T-helper 17 cell (primary cell): ENCODE measurements around the gene TGM1. TPM values are rescaled to one million over a fixed set of nuclear protein-coding genes. Genes with fewer than 3 reads are reported as not detected.
"Not testable (repeated sequence)": the region's sequence is repeated elsewhere in the genome, so short reads cannot be mapped to it uniquely, and the experiment has no call there.

Source experiments
- ATAC-seq: fragments of 150-1000 bp; cut with Tn5 transposase; 2 replicates; pipeline ENCODE4 v1.10.0; 2021; ENCODE audit warnings: mild to moderate bottlenecking, moderate library complexity
- DNase-seq, 3 donors: peaks; one replicate each; pipeline versions ENCODE4 v3.0.0 to v3.0.0-alpha.2; 2020 to 2021
- H3K9me3 ChIP-seq: one replicate; pipeline ENCODE4 v1.7.0; 2013; ENCODE audit warnings: low read length, mild to moderate bottlenecking; ENCODE audit not compliant: control insufficient read depth, poor library complexity, severe bottlenecking
- H3K27ac Mint-ChIP-seq: one replicate; pipeline ENCODE4 v1.8.0; 2022; ENCODE audit warnings: mild to moderate bottlenecking, moderate library complexity, mixed read lengths
- H3K27me3 Mint-ChIP-seq: one replicate; pipeline ENCODE4 v1.8.0; 2022; ENCODE audit warnings: mixed read lengths
- H3K36me3 Mint-ChIP-seq: one replicate; pipeline ENCODE4 v1.8.0; 2022; ENCODE audit warnings: low read depth, mixed read lengths
- H3K4me1 Mint-ChIP-seq: one replicate; pipeline ENCODE4 v1.8.0; 2022; ENCODE audit warnings: mild to moderate bottlenecking, mixed read lengths
- H3K4me3 Mint-ChIP-seq: one replicate; pipeline ENCODE4 v1.8.0; 2022; ENCODE audit warnings: mild to moderate bottlenecking, moderate library complexity, mixed read lengths
- total RNA-seq, 4 donors: library from RNA in 2 of 4; stranded (reverse) in 2 of 4; gene quantifications; one replicate each; pipeline ENCODE4 v1.2.3 and lab custom pipeline; 2022 to 2026

Gene TGM1
- total RNA-seq, 2 donors from 2014 or later: 3.4 to 4.3 TPM

DNA sequence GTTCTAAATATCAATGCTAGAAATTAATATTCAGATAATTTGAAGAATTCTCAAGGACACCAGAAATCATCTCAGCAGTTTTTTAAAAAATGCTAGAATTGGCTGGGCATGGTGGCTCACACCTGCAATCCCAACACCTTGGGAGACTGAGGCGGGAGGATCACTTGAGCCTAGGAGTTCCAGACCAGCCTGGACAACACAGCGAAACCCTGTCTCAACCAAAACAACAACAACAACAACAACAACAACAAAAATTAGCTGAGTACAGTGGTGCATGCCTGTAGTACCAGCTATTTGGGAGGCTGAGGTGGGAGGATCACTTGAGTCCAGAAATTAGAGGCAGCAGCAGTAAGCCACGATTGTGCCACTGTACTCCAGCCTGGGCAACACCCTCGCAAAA, 43.9 kb downstream of the TGM1 start:
- H3K4me3 Mint-ChIP-seq: no peak overlapping the region
- peaks cover 19% of the 10 kb centered on the region for H3K4me1 Mint-ChIP-seq
- DNase-seq (no peak), ATAC-seq (no peak)
- no peaks in the 10 kb centered on the region for H3K9me3 ChIP-seq
- H3K27ac Mint-ChIP-seq: no peak overlapping the region
- H3K36me3 Mint-ChIP-seq: peaks cover 2% of the 10 kb centered on the region
- H3K27me3 Mint-ChIP-seq: no peaks in the 10 kb centered on the region

DNA sequence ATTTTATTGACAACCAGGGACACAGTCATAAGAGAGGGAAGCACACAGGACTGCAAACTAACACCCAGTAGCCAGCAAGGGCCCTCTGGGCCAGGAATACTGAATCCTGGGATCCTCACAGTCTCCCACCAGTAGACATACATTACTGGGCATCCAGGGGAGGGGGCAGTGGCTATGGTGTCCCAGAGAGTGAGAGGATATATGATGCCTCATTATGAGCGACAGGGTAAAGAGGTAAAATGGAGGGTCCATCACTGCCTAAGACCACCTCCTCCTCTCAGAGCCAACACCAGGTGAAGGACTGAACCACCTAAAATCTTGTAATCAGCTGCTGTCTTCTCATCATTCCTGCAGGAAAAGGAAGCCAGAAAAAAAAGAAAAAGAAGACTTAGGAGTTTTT, 46.1 kb downstream of the TGM1 start:
- not testable (repeated sequence) for H3K27me3 Mint-ChIP-seq, H3K27ac Mint-ChIP-seq, DNase-seq, H3K4me3 Mint-ChIP-seq, H3K9me3 ChIP-seq, ATAC-seq, H3K36me3 Mint-ChIP-seq
- peaks cover 30% of the 10 kb centered on the region for H3K4me1 Mint-ChIP-seq

DNA sequence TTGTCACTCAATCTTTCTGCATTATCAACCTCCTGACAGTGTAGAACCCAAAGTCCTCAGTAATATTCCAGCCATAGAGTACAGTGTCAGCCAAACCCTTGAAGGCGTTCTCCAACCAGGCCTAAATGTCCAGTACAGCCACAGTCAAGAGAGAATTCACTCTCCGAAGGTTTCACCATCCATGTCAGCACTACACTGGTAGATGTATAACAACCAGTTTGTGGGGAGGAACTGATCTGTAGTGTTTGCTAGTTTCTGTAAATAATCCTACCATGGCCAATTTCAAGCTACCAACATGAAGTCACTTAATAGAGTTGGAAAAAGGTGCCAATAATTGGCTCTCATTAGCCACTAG, 46.7 kb downstream of the TGM1 start:
- ATAC-seq (no peak), DNase-seq (no peak)
- H3K36me3 Mint-ChIP-seq: peaks cover 7% of the 10 kb centered on the region
- peaks cover 34% of the 10 kb centered on the region for H3K4me1 Mint-ChIP-seq
- no peaks in the 10 kb centered on the region for H3K9me3 ChIP-seq
- peak overlapping the region; percentile 92 for H3K4me3 Mint-ChIP-seq
- H3K27ac Mint-ChIP-seq: peak overlapping the region; percentile 97
- no peaks in the 10 kb centered on the region for H3K27me3 Mint-ChIP-seq

DNA sequence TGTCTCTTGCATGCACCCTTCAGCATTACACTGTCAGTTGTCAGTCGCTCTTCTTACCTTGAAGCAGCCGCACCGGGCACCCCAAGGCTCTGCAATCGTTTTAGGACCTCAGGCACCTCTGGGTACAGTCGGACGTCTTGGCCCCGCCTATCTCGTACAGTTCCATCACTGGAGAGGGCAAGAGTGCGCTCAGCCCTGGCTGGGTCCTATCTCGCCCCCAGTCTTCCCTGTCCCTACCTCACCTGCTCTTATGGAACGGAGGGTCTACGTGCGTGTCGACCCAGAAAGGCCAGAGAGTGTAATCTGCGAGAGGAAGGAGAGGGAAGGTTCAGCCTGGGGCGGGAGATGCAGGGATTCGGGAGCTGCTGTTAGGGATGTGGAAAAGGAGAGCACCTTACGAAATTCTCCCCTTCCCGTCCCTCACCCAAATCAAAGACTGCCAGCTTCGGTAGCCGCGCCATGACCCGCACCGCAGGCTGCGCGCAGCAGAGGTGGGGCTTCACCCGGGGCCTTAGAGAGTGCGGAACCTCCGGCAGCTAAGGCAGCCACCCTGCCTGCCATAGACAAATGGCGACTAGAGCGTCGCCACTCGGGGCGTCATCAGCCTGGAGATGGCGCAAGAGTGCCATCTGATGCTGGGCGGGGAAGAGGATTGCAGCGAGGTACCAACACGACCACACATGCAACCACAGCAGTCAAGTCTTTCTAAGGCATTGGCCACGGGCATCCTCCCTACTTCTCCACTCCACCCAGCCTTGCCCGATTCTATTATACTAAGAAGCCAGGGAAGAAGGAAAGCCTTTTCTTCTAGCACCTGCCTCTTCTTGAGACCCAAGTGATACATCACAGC, 47.3 kb downstream of the TGM1 start, which contains the start of gene MDP1:
TSS of gene MDP1 (minus strand) at position 572 of the 850 bp plus-strand sequence. CDS start at position 461, 111 bp downstream.
- peak within 1 kb of the TSS; percentile 92 for H3K4me3 Mint-ChIP-seq
- no peaks in the 10 kb centered on the region for H3K27me3 Mint-ChIP-seq
- peak within 1 kb of the TSS; percentile 97 for H3K27ac Mint-ChIP-seq
- H3K9me3 ChIP-seq: no peaks in the 10 kb centered on the region
- DNase-seq (peak; percentile 72 to 83 (median 79)), ATAC-seq (peak; percentile 78)
- H3K36me3 Mint-ChIP-seq: peaks cover 7% of the 10 kb centered on the region
- peaks cover 34% of the 10 kb centered on the region for H3K4me1 Mint-ChIP-seq

DNA sequence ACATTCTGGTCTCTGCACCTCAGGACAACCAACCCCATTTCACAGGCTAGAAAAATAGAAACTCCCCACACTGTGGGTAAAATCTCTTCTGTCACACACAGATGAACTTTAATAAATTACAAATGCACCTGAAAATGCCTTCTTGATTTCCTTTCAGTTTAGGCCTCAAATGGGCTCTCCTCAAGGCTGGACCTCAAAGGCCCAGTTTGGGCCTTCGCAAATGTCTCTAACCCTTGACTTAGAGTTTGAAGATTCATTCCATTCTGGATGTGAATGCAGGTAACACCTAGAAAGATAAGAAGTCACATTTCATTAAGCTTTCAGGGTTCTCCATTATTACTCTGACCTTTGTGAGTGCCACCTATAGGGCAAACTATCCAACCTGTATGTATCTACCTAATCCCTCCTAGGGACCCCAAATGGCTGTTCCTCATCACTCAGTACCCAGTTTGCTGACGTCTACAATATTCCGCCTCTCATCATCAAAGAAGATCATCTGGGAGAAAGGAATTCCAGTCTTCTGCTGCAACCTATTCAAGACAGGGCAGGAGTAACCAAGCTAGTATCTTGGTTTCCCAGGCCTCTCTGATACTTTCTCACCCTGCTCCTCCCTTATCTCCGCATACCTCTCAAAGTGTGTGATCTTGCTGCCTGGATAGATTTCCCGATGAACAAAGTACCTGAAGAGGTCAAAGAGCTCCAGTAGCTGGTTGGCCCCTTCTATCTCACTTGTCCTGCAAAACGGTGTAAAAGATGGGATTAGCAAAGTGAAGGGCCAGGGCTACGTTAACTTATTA, 48.9 kb downstream of the TGM1 start:
- Mint-ChIP-seq H3K27me3 (no peaks in the 10 kb centered on the region), H3K27ac (peak overlapping the region; percentile 97), H3K36me3 (peaks cover 9% of the 10 kb centered on the region), H3K4me1 (peaks cover 35% of the 10 kb centered on the region), H3K4me3 (peak overlapping the region; percentile 97)
- DNase-seq (no peak), ATAC-seq (no peak)
- no peaks in the 10 kb centered on the region for H3K9me3 ChIP-seq

DNA sequence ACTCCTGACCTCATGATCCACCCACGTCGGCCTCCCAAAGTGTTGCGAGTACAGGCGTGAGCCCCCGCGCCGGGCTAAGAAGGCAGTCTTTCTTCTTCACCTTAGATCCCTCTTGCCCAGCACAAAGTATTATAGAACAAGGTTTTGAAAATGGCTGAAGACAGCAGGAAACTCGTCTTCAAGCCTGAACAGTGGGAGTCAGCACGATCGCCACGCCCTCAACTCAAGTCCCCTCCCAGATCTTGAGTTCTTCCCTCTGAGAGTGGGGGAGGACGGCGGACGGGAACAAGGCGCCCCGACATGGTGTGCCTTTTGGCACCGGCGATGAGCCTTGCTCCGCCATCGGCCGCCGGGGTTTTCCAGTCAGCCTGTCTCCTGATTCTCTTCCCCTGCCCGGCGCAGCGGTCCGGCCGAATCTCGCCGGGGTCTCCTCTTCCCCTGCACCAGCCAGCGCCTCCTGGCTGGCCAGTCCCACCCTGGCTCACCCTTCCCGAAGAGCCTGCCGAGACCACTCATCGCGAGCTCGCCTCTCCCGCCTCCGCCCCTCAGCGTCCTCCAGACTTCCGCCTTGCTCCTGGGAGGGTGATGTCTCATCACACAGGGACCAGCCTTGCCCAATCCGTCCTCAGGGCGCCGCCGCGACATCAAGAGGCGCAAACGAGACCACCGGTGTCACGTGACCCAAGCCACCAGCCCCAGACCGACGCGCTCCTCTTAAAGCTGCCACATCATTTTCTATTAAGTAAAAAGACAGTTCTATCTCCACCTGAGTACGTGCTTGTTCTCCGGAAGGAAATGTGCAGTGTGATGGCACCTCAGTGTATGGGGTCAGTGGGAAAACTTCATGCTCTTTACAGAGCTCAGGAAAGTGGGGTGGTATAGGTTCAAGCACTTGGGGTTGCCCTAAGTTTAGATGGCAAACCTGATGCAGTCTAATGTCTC, 49.8 kb downstream of the TGM1 start, which contains the start of gene CHMP4A:
TSS of gene CHMP4A (minus strand) at position 565 of the 942 bp plus-strand sequence. CDS start at position 516, 49 bp downstream.
- Mint-ChIP-seq H3K36me3 (peaks cover 9% of the 10 kb centered on the region), H3K4me3 (peak within 1 kb of the TSS; percentile 97), H3K4me1 (peaks cover 37% of the 10 kb centered on the region), H3K27ac (peak within 1 kb of the TSS; percentile 97), H3K27me3 (no peaks in the 10 kb centered on the region)
- ATAC-seq (peak; percentile 79), DNase-seq (peak; percentile 90 to 93 (median 91))
- H3K9me3 ChIP-seq: no peaks in the 10 kb centered on the region

DNA sequence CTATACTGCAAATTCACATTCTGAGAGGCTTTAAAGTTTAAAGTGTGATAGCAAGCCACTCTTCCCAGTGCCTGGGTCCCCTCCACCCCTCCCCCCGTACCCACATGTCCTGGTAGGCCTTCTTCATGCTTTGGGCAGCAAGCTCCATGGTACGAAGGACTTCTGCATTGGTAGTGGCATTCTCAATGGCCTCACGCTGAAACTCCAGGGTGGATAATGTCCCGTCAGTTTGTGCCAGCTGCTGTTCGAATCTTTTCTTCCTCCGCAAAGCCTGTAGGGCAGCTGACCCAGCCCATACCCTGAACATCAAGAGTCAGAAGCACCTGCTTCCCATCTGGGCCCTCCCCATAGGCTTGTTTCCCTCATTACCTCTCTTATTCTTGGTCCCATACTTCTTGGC, 51.7 kb downstream of the TGM1 start:
- no peaks in the 10 kb centered on the region for H3K9me3 ChIP-seq
- Mint-ChIP-seq H3K4me1 (peaks cover 45% of the 10 kb centered on the region), H3K27ac (peak overlapping the region; percentile 97), H3K36me3 (peaks cover 14% of the 10 kb centered on the region), H3K4me3 (peak overlapping the region; percentile 97), H3K27me3 (no peaks in the 10 kb centered on the region)
- ATAC-seq: no peak
- no peak for DNase-seq

DNA sequence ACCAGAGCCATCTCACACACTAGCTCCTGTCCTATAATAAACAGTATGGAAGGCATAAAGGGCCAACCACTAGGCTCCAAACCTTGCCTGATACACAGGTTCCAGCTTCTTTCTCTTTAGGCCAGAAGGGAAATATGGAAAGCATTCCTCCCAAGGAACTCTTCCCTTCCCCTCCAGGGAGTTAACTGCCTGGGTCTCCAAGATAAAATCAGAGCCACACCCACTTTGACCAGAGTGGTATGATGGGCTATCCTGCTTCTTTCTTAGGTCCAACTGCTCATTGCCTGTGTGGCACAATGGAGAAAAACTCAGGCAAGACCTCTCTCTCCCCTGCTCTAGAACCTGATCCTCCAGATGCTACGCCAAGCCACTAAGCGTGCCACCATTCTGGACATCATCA, 55.4 kb downstream of the TGM1 start:
- ATAC-seq: no peak
- no peaks in the 10 kb centered on the region for H3K27me3 Mint-ChIP-seq
- peak overlapping the region; percentile 81 for H3K27ac Mint-ChIP-seq
- H3K4me1 Mint-ChIP-seq: peaks cover 37% of the 10 kb centered on the region
- H3K4me3 Mint-ChIP-seq: no peak overlapping the region
- DNase-seq: no peak
- H3K9me3 ChIP-seq: no peaks in the 10 kb centered on the region
- H3K36me3 Mint-ChIP-seq: peaks cover 19% of the 10 kb centered on the region

DNA sequence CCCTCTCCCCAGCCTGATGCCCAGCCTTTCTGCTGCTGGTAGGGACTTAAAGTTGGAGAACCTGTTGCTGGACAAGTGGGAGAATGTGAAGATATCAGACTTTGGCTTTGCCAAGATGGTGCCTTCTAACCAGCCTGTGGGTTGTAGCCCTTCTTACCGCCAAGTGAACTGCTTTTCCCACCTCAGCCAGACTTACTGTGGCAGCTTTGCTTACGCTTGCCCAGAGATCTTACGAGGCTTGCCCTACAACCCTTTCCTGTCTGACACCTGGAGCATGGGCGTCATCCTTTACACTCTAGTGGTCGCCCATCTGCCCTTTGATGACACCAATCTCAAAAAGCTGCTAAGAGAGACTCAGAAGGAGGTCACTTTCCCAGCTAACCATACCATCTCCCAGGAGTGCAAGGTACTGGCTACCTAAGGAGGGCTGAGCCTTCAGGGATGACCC, 55.8 kb downstream of the TGM1 start:
- peaks cover 19% of the 10 kb centered on the region for H3K36me3 Mint-ChIP-seq
- H3K4me3 Mint-ChIP-seq: no peak overlapping the region

DNA sequence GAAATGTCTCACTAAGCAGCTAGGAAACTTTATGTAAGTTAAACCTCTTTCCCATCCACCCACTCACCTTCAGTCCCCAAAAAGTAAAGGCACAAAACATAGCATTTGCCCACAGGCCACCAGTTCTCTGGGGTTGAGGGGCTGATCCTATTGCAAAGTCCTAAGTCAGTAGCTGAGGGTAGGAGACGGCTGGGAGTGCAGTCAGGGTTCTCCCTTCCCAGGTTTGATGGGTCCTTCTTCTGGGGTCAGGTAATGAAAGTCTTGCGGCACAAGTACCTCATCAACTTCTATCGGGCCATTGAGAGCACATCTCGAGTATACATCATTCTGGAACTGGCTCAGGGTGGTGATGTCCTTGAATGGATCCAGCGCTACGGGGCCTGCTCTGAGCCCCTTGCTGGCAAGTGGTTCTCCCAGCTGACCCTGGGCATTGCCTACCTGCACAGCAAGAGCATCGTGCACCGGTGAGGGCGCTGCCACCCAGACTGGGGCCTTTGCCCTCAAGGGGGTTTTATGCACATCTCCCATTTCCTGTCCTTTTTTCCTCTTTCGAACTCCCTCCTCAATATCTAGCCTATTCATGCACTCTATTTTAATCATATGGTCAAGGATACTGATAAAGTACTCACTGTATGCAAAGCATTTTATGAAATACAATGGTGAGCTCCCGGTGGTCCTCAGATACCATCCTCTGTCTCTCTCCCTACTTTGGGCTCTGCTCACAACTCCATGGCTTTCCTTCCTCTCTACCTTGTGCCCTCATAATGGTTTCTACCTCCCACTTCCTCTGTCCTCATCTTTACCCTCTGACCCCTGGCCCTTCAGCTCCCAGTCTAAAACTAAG, 56.5 kb downstream of the TGM1 start:
- H3K36me3 Mint-ChIP-seq: peaks cover 19% of the 10 kb centered on the region
- peaks cover 30% of the 10 kb centered on the region for H3K4me1 Mint-ChIP-seq
- no peaks in the 10 kb centered on the region for H3K27me3 Mint-ChIP-seq
- H3K9me3 ChIP-seq: no peaks in the 10 kb centered on the region
- DNase-seq: no peak
- H3K27ac Mint-ChIP-seq: peak overlapping the region; percentile 81
- ATAC-seq: no peak
- no peak overlapping the region for H3K4me3 Mint-ChIP-seq

More for the DNA sequence above, 55.8 kb downstream of the TGM1 start:
- DNase-seq (no peak), ATAC-seq (no peak)
- no peaks in the 10 kb centered on the region for H3K27me3 Mint-ChIP-seq
- H3K4me1 Mint-ChIP-seq: peaks cover 34% of the 10 kb centered on the region
- no peaks in the 10 kb centered on the region for H3K9me3 ChIP-seq
- H3K27ac Mint-ChIP-seq: peak overlapping the region; percentile 81

DNA sequence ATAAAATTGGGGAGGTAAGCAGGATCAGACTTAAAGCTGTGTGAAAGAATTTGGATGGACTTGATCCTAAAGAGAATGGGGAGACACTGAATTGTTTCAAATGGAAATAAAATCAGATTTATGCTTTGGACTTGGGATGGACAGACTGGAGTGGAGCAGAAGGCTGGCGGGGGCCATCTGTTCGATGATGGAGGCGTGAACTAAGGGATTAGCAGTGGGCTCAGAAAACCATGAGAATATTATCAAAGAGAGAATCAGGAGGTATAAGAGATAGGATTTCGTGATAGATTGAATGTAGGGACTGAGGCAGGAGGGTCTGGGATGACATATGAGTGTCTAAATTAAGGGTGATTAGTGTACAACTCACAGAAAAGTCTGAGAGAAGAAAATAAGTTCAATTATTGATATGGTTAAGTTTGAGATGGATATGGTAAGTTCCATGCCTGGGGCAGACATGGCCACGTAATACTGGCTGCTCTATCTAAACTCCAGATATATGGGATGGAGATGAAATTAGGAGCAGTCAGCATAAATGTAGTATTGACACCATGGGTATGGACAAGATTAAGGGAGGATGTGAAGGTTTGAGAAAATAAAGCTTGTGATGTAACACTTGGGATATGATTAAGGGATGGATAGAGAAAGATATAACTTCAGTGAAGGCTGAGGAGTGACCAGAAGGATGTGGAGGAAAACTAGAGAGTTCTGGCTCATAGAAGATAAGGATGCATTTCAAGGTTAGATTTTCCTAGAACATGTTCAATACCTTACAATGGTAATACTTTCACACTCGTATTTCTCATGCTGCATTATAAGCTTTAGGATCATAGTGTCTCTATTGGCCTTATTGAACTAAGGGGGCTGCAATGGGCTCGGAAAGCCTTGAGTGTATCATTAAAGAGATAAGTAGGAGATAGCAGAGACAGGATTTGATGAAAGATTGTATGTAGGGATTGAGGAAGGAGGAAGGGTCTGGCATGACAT, 58.5 kb downstream of the TGM1 start:
- Mint-ChIP-seq H3K27ac (peak overlapping the region; percentile 85), H3K27me3 (no peaks in the 10 kb centered on the region), H3K36me3 (peaks cover 14% of the 10 kb centered on the region), H3K4me1 (peaks cover 27% of the 10 kb centered on the region), H3K4me3 (no peak overlapping the region)
- DNase-seq (no peak), ATAC-seq (no peak)
- no peaks in the 10 kb centered on the region for H3K9me3 ChIP-seq
